ENCODE measurements around the gene RGS7. TPM values are rescaled to one million over a fixed set of nuclear protein-coding genes. Genes with fewer than 3 reads are reported as not detected.

Gene RGS7
- total and polyA plus RNA-seq, 7 experiments from 2014 or later: not detected

GRCh38 chr1:241181471-241181870, 175.5 kb downstream of the RGS7 start:
- Histone ChIP-seq H3K9me3 (ENCODE audit: control insufficient read depth in 2 of 3, low read length in 3 of 3) (no peaks in the 10 kb centered on the region), H3K4me3 (ENCODE audit: low read length) (no peak overlapping the region), H3K4me1 (ENCODE audit: control insufficient read depth in 2 of 2, insufficient read depth in 2 of 2, low read length in 2 of 2) (no peaks in the 10 kb centered on the region), H3K27ac (ENCODE audit: low read depth, low read length) (no peak overlapping the region), H3K36me3 (ENCODE audit: control insufficient read depth in 2 of 3, insufficient read depth in 3 of 3, low read length in 3 of 3) (no peaks in the 10 kb centered on the region), H3K27me3 (ENCODE audit: control insufficient read depth in 2 of 2, insufficient read depth in 2 of 2, low read length in 2 of 2) (no peaks in the 10 kb centered on the region)
- no peak overlapping the region for H3K27ac Mint-ChIP-seq
- H3K36me3 Mint-ChIP-seq: no peaks in the 10 kb centered on the region
- peaks cover 0 to 2% (median 0%) of the 10 kb centered on the region in 7 donors for H3K4me1 Mint-ChIP-seq
- no peak overlapping the region for H3K4me3 Mint-ChIP-seq
- intact Hi-C loops (cut with micrococcal nuclease): no loop called here
- H3K9me3 Mint-ChIP-seq: peaks cover 0 to 10% (median 7%) of the 10 kb centered on the region in 11 donors
- ATAC-seq (no peak), DNase-seq (no peak)
- no peaks in the 10 kb centered on the region for H3K27me3 Mint-ChIP-seq
- ChIA-PET POLR2A (no interaction called here), CTCF (no interaction called here)

- Mint-ChIP-seq H3K9me3 (peaks cover 0 to 15% (median 7%) of the 10 kb centered on the region in 11 donors), H3K27me3 (no peaks in the 10 kb centered on the region), H3K4me3 (no peak overlapping the region), H3K4me1 (peaks cover 0 to 2% (median 0%) of the 10 kb centered on the region in 7 donors), H3K36me3 (no peaks in the 10 kb centered on the region), H3K27ac (no peak overlapping the region)
- ChIA-PET CTCF (no interaction called here), POLR2A (no interaction called here)
- DNase-seq (no peak), ATAC-seq (no peak)
- Histone ChIP-seq H3K4me1 (ENCODE audit: control insufficient read depth in 2 of 2, insufficient read depth in 2 of 2, low read length in 2 of 2) (no peaks in the 10 kb centered on the region), H3K4me3 (ENCODE audit: low read length) (no peak overlapping the region), H3K27ac (ENCODE audit: low read depth, low read length) (no peak overlapping the region), H3K27me3 (ENCODE audit: control insufficient read depth in 2 of 2, insufficient read depth in 2 of 2, low read length in 2 of 2) (no peaks in the 10 kb centered on the region), H3K36me3 (ENCODE audit: control insufficient read depth in 2 of 3, insufficient read depth in 3 of 3, low read length in 3 of 3) (no peaks in the 10 kb centered on the region), H3K9me3 (ENCODE audit: control insufficient read depth in 2 of 3, low read length in 3 of 3) (no peaks in the 10 kb centered on the region)
- intact Hi-C loops (cut with micrococcal nuclease): no loop called here
These were observed 176.4 kb downstream of the RGS7 start for GRCh38 chr1:241180569-241180968.

- POLR2A ChIA-PET: no interaction called here
- ATAC-seq: no peak
These were observed 179.3 kb downstream of the RGS7 start for GRCh38 chr1:241177660-241178059.

GRCh38 chr1:241172486-241172885, 184.5 kb downstream of the RGS7 start:
- no peak overlapping the region for H3K4me3 Mint-ChIP-seq
- intact Hi-C loops (cut with micrococcal nuclease): no loop called here

More at GRCh38 chr1:241177660-241178059, 179.3 kb downstream of the RGS7 start:
- CTCF ChIA-PET: no interaction called here
- peaks cover 0 to 6% (median 0%) of the 10 kb centered on the region in 5 donors for H3K27me3 Mint-ChIP-seq
- Histone ChIP-seq H3K36me3 (ENCODE audit: control insufficient read depth in 2 of 3, insufficient read depth in 3 of 3, low read length in 3 of 3) (no peaks in the 10 kb centered on the region), H3K27ac (ENCODE audit: low read depth, low read length) (no peak overlapping the region), H3K4me1 (ENCODE audit: control insufficient read depth in 2 of 2, insufficient read depth in 2 of 2, low read length in 2 of 2) (no peaks in the 10 kb centered on the region), H3K4me3 (ENCODE audit: low read length) (no peak overlapping the region), H3K9me3 (ENCODE audit: control insufficient read depth in 2 of 3, low read length in 3 of 3) (no peaks in the 10 kb centered on the region), H3K27me3 (ENCODE audit: control insufficient read depth in 2 of 2, insufficient read depth in 2 of 2, low read length in 2 of 2) (no peaks in the 10 kb centered on the region)
- H3K4me3 Mint-ChIP-seq: no peak overlapping the region
- peaks cover 0 to 15% (median 4%) of the 10 kb centered on the region in 11 donors for H3K9me3 Mint-ChIP-seq
- intact Hi-C loops (cut with micrococcal nuclease): no loop called here
- no peak overlapping the region for H3K27ac Mint-ChIP-seq
- H3K4me1 Mint-ChIP-seq: no peaks in the 10 kb centered on the region
- DNase-seq: no peak
- no peaks in the 10 kb centered on the region for H3K36me3 Mint-ChIP-seq

GRCh38 chr1:241171991-241172390, 185.0 kb downstream of the RGS7 start:
- Histone ChIP-seq H3K36me3 (ENCODE audit: control insufficient read depth in 2 of 3, insufficient read depth in 3 of 3, low read length in 3 of 3) (no peaks in the 10 kb centered on the region), H3K4me3 (ENCODE audit: low read length) (no peak overlapping the region), H3K27ac (ENCODE audit: low read depth, low read length) (no peak overlapping the region), H3K27me3 (ENCODE audit: control insufficient read depth in 2 of 2, insufficient read depth in 2 of 2, low read length in 2 of 2) (no peaks in the 10 kb centered on the region), H3K9me3 (ENCODE audit: control insufficient read depth in 2 of 3, low read length in 3 of 3) (no peaks in the 10 kb centered on the region), H3K4me1 (ENCODE audit: control insufficient read depth in 2 of 2, insufficient read depth in 2 of 2, low read length in 2 of 2) (no peaks in the 10 kb centered on the region)
- Mint-ChIP-seq H3K4me1 (no peaks in the 10 kb centered on the region), H3K36me3 (no peaks in the 10 kb centered on the region), H3K4me3 (no peak overlapping the region), H3K27me3 (peaks cover 0 to 6% (median 0%) of the 10 kb centered on the region in 5 donors), H3K9me3 (peaks cover 0 to 18% (median 3%) of the 10 kb centered on the region in 11 donors), H3K27ac (no peak overlapping the region)
- ATAC-seq: no peak
- intact Hi-C loops (cut with micrococcal nuclease): no loop called here
- POLR2A ChIA-PET: no interaction called here
- DNase-seq: no peak
- CTCF ChIA-PET: no interaction called here

More at GRCh38 chr1:241172486-241172885, 184.5 kb downstream of the RGS7 start:
- peaks cover 0 to 14% (median 3%) of the 10 kb centered on the region in 11 donors for H3K9me3 Mint-ChIP-seq
- Histone ChIP-seq H3K9me3 (ENCODE audit: control insufficient read depth in 2 of 3, low read length in 3 of 3) (no peaks in the 10 kb centered on the region), H3K4me1 (ENCODE audit: control insufficient read depth in 2 of 2, insufficient read depth in 2 of 2, low read length in 2 of 2) (no peaks in the 10 kb centered on the region), H3K27ac (ENCODE audit: low read depth, low read length) (no peak overlapping the region), H3K27me3 (ENCODE audit: control insufficient read depth in 2 of 2, insufficient read depth in 2 of 2, low read length in 2 of 2) (no peaks in the 10 kb centered on the region), H3K4me3 (ENCODE audit: low read length) (no peak overlapping the region), H3K36me3 (ENCODE audit: control insufficient read depth in 2 of 3, insufficient read depth in 3 of 3, low read length in 3 of 3) (no peaks in the 10 kb centered on the region)
- H3K27ac Mint-ChIP-seq: no peak overlapping the region
- H3K36me3 Mint-ChIP-seq: no peaks in the 10 kb centered on the region
- H3K27me3 Mint-ChIP-seq: peaks cover 0 to 6% (median 0%) of the 10 kb centered on the region in 5 donors
- ATAC-seq: no peak
- CTCF ChIA-PET: no interaction called here
- no peak for DNase-seq
- H3K4me1 Mint-ChIP-seq: no peaks in the 10 kb centered on the region
- POLR2A ChIA-PET: no interaction called here

- no peaks in the 10 kb centered on the region for H3K9me3 ChIP-seq (ENCODE audit: control insufficient read depth in 2 of 3, low read length in 3 of 3)
- no peak overlapping the region for H3K4me3 ChIP-seq (ENCODE audit: low read length)
- CTCF ChIA-PET: no interaction called here
- no peak for ATAC-seq
- POLR2A ChIA-PET: no interaction called here
- H3K36me3 ChIP-seq (ENCODE audit: control insufficient read depth in 2 of 3, insufficient read depth in 3 of 3, low read length in 3 of 3): no peaks in the 10 kb centered on the region
- H3K4me1 ChIP-seq (ENCODE audit: control insufficient read depth in 2 of 2, insufficient read depth in 2 of 2, low read length in 2 of 2): no peaks in the 10 kb centered on the region
- no peaks in the 10 kb centered on the region for H3K27me3 ChIP-seq (ENCODE audit: control insufficient read depth in 2 of 2, insufficient read depth in 2 of 2, low read length in 2 of 2)
- intact Hi-C loops (cut with micrococcal nuclease): no loop called here
- no peaks in the 10 kb centered on the region for H3K27me3 Mint-ChIP-seq
- H3K9me3 Mint-ChIP-seq: peaks cover 3 to 18% (median 11%) of the 10 kb centered on the region in 11 donors
- no peak overlapping the region for H3K27ac Mint-ChIP-seq
- no peak for DNase-seq
- no peak overlapping the region for H3K4me3 Mint-ChIP-seq
- H3K27ac ChIP-seq (ENCODE audit: low read depth, low read length): no peak overlapping the region
- no peaks in the 10 kb centered on the region for H3K36me3 Mint-ChIP-seq
- no peaks in the 10 kb centered on the region for H3K4me1 Mint-ChIP-seq
These were observed 189.8 kb downstream of the RGS7 start for GRCh38 chr1:241167121-241167630.

- H3K4me1 ChIP-seq (ENCODE audit: control insufficient read depth in 2 of 2, insufficient read depth in 2 of 2, low read length in 2 of 2): no peaks in the 10 kb centered on the region
- DNase-seq (no peak), ATAC-seq (no peak)
- intact Hi-C loops (cut with micrococcal nuclease): no loop called here
- ChIA-PET POLR2A (no interaction called here), CTCF (no interaction called here)
- Mint-ChIP-seq H3K4me1 (no peaks in the 10 kb centered on the region), H3K36me3 (no peaks in the 10 kb centered on the region), H3K9me3 (peaks cover 3 to 18% (median 11%) of the 10 kb centered on the region in 11 donors), H3K4me3 (no peak overlapping the region), H3K27me3 (no peaks in the 10 kb centered on the region), H3K27ac (no peak overlapping the region)
- no peak overlapping the region for H3K27ac ChIP-seq (ENCODE audit: low read depth, low read length)
- H3K36me3 ChIP-seq (ENCODE audit: control insufficient read depth in 2 of 3, insufficient read depth in 3 of 3, low read length in 3 of 3): no peaks in the 10 kb centered on the region
- H3K27me3 ChIP-seq (ENCODE audit: control insufficient read depth in 2 of 2, insufficient read depth in 2 of 2, low read length in 2 of 2): no peaks in the 10 kb centered on the region
- no peak overlapping the region for H3K4me3 ChIP-seq (ENCODE audit: low read length)
- H3K9me3 ChIP-seq (ENCODE audit: control insufficient read depth in 2 of 3, low read length in 3 of 3): no peaks in the 10 kb centered on the region
These were observed 190.4 kb downstream of the RGS7 start for GRCh38 chr1:241166625-241167024.

Data from naive thymus-derived CD4-positive, alpha-beta T cell (primary cell).